HepG2 (cell line): Measurements from ENCODE around the gene TOP2A. TPM values are rescaled to one million over a fixed set of nuclear protein-coding genes. Genes with fewer than 3 reads are reported as not detected.

Source experiments
- ARNTL ChIP-seq: sonication (generic); formaldehyde crosslinking; IDR thresholded peaks from 2 replicates; pipeline ENCODE4 v1.4.0; 2020; ENCODE audit warnings: mild to moderate bottlenecking, missing genetic modification reagents
- CEBPG ChIP-seq: IDR thresholded peaks from 2 replicates; pipeline ENCODE4 v1.6.1; 2016
- ETV5 ChIP-seq: IDR thresholded peaks from 2 replicates; pipeline ENCODE4 v1.6.1; 2018; ENCODE audit warnings: missing biosample characterization, missing genetic modification reagents, inconsistent platforms, borderline replicate concordance
- FOXA3 ChIP-seq: IDR thresholded peaks from 2 replicates; pipeline ENCODE4 v1.6.1; 2016; ENCODE audit warnings: missing genetic modification reagents, missing compliant biosample characterization
- HHEX ChIP-seq: IDR thresholded peaks from 2 replicates; pipeline ENCODE4 v1.6.1; 2016; ENCODE audit warnings: control low read depth
- HNRNPH1 ChIP-seq: fragments of 200-400 bp; formaldehyde crosslinking; optimal IDR thresholded peaks from 2 replicates; pipeline ENCODE3; 2017; ENCODE audit warnings: mild to moderate bottlenecking, low read depth, low read length
- KDM5A ChIP-seq: fragments of 200-600 bp; sonication (generic); IDR thresholded peaks from 2 replicates; pipeline ENCODE4 v1.7.0; 2018; ENCODE audit warnings: antibody characterized with exemption, mild to moderate bottlenecking, low read length, borderline replicate concordance
- MTA1 ChIP-seq: sonication (generic); formaldehyde crosslinking; IDR thresholded peaks from 2 replicates; pipeline ENCODE4 v1.4.0; 2020; ENCODE audit warnings: missing genetic modification reagents, mild to moderate bottlenecking, borderline replicate concordance
- RBFOX2 ChIP-seq: fragments of 200-400 bp; formaldehyde crosslinking; IDR thresholded peaks from 2 replicates; pipeline ENCODE4 v1.6.1; 2017; ENCODE audit warnings: low read depth, mild to moderate bottlenecking, low read length
- SMAD3 ChIP-seq: sonication (generic); formaldehyde crosslinking; IDR thresholded peaks from 2 replicates; pipeline ENCODE4 v1.4.0; 2020; ENCODE audit warnings: missing genetic modification reagents
- ZNF558 ChIP-seq: sonication (generic); formaldehyde crosslinking; IDR thresholded peaks from 2 replicates; pipeline ENCODE4 v1.9.0; 2022; ENCODE audit warnings: mild to moderate bottlenecking, missing genetic modification reagents, borderline replicate concordance
- ZNF598 ChIP-seq: sonication (generic); formaldehyde crosslinking; IDR thresholded peaks from 2 replicates; pipeline ENCODE4 v1.5.1; 2020; ENCODE audit warnings: mild to moderate bottlenecking, missing genetic modification reagents, borderline replicate concordance
- polyA plus RNA-seq, 8 experiments: library from polyadenylated mRNA; depleted of rRNA in 3 of 8; stranded (reverse) in 7 of 8; unstranded in 1 of 8; fragments of >200 nt; fragmentation: Illumina TruSeq in 4 of 8; extraction: Trizol in 4 of 8; gene quantifications; 2 replicates each; pipeline versions ENCODE4 v1.2.1 to v1.2.3, GENCODE V29; 2011 to 2016; ENCODE audit warnings: low read depth in 4 of 8, missing spikeins in 1 of 8, mixed read lengths in 1 of 8; ENCODE audit not compliant: insufficient read depth in 1 of 8
- total RNA-seq, 5 experiments: library from RNA; depleted of rRNA; stranded (reverse); fragments of >200 nt; fragmentation: Illumina TruSeq; extraction: Trizol; gene quantifications; 2 replicates each; pipeline ENCODE4 v1.2.3, GENCODE V29; 2016; ENCODE audit warnings: low read depth in 1 of 5
- TF ChIP-seq, protein P1 (sequence below): sonication (generic); formaldehyde crosslinking; IDR thresholded peaks from 2 replicates; pipeline ENCODE4 v1.5.1; 2020; ENCODE audit warnings: missing genetic modification reagents, mild to moderate bottlenecking, borderline replicate concordance
- TF ChIP-seq, protein P2 (sequence below): sonication (generic); formaldehyde crosslinking; IDR thresholded peaks from 2 replicates; pipeline ENCODE4 v1.8.0; 2022; ENCODE audit warnings: low read depth, missing genetic modification reagents
- TF ChIP-seq, protein P3 (sequence below): IDR thresholded peaks from 2 replicates; pipeline ENCODE4 v1.6.1; 2012; ENCODE audit warnings: inconsistent platforms
- TF ChIP-seq, protein P4 (sequence below): sonication (generic); formaldehyde crosslinking; conservative IDR thresholded peaks from 2 replicates; pipeline ENCODE4 v1.8.0; 2022; ENCODE audit warnings: mild to moderate bottlenecking, moderate library complexity, missing genetic modification reagents
- TF ChIP-seq, protein P5 (sequence below): sonication (generic); formaldehyde crosslinking; IDR thresholded peaks from 2 replicates; pipeline ENCODE4 v1.4.0; 2020; ENCODE audit warnings: low read depth, mild to moderate bottlenecking, missing genetic modification reagents

TOP2A gene
- total and polyA plus RNA-seq, 2 of the 13 experiments (the other 11 are each of a cell fraction or from before 2014, with no cell fraction given), result 108 to 327 TPM

DNA sequence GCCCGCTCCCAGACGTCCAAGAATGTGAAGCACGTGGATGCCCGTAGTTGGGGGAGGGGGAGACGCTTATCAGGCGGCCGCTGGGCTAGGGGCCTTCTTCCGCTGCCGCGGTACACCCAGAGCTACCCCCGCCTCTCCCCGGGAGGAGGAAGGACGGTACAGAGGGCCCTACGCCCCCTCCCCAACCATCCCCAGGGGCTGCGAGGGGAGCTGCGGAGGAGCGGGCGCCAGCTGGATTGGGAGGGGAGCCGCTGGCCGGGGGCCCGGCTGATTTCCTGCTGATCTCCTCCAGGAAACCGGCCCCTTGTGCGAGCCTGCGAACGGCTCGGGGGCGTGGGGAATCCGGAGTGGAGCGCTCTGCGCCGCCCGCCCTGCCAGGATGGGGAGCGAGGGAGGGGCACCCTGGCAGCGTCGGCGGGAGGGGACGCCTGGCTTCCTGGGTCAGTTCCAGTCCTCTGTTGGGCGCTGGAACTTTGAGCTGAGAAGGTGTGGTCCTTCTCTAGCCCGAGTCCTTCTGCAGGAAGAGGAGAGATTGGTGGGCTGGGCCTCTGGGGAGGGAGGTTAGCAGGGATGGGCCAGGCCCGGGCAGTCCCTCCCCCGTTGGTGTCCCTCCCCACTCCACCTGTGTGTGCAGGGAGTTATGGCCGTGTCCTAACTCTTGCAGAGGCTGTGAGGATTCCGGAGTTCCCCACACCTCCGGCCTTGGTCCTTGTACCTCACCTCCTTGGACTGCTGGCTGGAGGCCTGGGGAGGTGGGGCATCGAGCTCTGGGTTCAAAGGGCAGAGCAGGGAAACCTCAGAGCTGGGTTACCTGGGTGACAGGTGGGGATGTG, 72.3 kb downstream of the TOP2A start (continued):
- TF ChIP-seq, protein P1, sequence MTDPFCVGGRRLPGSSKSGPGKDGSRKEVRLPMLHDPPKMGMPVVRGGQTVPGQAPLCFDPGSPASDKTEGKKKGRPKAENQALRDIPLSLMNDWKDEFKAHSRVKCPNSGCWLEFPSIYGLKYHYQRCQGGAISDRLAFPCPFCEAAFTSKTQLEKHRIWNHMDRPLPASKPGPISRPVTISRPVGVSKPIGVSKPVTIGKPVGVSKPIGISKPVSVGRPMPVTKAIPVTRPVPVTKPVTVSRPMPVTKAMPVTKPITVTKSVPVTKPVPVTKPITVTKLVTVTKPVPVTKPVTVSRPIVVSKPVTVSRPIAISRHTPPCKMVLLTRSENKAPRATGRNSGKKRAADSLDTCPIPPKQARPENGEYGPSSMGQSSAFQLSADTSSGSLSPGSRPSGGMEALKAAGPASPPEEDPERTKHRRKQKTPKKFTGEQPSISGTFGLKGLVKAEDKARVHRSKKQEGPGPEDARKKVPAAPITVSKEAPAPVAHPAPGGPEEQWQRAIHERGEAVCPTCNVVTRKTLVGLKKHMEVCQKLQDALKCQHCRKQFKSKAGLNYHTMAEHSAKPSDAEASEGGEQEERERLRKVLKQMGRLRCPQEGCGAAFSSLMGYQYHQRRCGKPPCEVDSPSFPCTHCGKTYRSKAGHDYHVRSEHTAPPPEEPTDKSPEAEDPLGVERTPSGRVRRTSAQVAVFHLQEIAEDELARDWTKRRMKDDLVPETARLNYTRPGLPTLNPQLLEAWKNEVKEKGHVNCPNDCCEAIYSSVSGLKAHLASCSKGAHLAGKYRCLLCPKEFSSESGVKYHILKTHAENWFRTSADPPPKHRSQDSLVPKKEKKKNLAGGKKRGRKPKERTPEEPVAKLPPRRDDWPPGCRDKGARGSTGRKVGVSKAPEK (CRISPR knock-in tag), result peak; percentile 23; the same call in 1 of the 2 replicates
- peak; percentile 36 for TF ChIP-seq FOXA3 (CRISPR knock-in tag)
- TF ChIP-seq SMAD3 (CRISPR knock-in tag), result no peak
- peak; percentile 60 for TF ChIP-seq ETV5 (CRISPR knock-in tag)
- 0 out of 2 replicates have a peak, but pooled peaks have one; percentile 43 for TF ChIP-seq ZNF598 (CRISPR knock-in tag)
- peak; percentile 69 for TF ChIP-seq HNRNPH1
- peak; percentile 70 for TF ChIP-seq ARNTL (CRISPR knock-in tag)
- TF ChIP-seq, protein P2, sequence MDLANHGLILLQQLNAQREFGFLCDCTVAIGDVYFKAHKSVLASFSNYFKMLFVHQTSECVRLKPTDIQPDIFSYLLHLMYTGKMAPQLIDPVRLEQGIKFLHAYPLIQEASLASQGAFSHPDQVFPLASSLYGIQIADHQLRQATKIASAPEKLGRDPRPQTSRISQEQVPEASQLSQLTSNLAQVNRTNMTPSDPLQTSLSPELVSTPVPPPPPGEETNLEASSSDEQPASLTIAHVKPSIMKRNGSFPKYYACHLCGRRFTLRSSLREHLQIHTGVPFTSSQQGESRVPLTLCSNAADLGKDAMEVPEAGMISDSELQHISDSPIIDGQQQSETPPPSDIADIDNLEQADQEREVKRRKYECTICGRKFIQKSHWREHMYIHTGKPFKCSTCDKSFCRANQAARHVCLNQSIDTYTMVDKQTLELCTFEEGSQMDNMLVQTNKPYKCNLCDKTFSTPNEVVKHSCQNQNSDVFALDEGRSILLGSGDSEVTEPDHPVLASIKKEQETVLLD, result no peak
- no peak; the same call in 1 of the 2 replicates for TF ChIP-seq CEBPG
- TF ChIP-seq, protein P3, sequence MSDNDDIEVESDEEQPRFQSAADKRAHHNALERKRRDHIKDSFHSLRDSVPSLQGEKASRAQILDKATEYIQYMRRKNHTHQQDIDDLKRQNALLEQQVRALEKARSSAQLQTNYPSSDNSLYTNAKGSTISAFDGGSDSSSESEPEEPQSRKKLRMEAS, result peak; percentile 96
- no peak for TF ChIP-seq HHEX (CRISPR knock-in tag)
- TF ChIP-seq ZNF558 (CRISPR knock-in tag), result 0 out of 2 replicates have a peak, but pooled peaks have one; percentile 77
- TF ChIP-seq, protein P4, sequence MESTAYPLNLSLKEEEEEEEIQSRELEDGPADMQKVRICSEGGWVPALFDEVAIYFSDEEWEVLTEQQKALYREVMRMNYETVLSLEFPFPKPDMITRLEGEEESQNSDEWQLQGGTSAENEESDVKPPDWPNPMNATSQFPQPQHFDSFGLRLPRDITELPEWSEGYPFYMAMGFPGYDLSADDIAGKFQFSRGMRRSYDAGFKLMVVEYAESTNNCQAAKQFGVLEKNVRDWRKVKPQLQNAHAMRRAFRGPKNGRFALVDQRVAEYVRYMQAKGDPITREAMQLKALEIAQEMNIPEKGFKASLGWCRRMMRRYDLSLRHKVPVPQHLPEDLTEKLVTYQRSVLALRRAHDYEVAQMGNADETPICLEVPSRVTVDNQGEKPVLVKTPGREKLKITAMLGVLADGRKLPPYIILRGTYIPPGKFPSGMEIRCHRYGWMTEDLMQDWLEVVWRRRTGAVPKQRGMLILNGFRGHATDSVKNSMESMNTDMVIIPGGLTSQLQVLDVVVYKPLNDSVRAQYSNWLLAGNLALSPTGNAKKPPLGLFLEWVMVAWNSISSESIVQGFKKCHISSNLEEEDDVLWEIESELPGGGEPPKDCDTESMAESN (CRISPR knock-in tag), result 0 out of 2 replicates have a peak, but pooled peaks have one; percentile 43
- no peak for TF ChIP-seq KDM5A
- TF ChIP-seq RBFOX2, result peak; percentile 82
- TF ChIP-seq, protein P5, sequence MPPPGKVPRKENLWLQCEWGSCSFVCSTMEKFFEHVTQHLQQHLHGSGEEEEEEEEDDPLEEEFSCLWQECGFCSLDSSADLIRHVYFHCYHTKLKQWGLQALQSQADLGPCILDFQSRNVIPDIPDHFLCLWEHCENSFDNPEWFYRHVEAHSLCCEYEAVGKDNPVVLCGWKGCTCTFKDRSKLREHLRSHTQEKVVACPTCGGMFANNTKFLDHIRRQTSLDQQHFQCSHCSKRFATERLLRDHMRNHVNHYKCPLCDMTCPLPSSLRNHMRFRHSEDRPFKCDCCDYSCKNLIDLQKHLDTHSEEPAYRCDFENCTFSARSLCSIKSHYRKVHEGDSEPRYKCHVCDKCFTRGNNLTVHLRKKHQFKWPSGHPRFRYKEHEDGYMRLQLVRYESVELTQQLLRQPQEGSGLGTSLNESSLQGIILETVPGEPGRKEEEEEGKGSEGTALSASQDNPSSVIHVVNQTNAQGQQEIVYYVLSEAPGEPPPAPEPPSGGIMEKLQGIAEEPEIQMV (CRISPR knock-in tag), result 0 out of 2 replicates have a peak, but pooled peaks have one; percentile 15
- TF ChIP-seq MTA1, result peak; percentile 92
